ENCODE measurements around the gene JMJD8.
A peak's percentile ranks its signal among the peaks of the same experiment; 100 is the strongest.

Gene JMJD8

GRCh38 chr16:721765-722540, 37.8 kb upstream of the JMJD8 start:
- DNase-seq (ENCODE audit: low spot score): no peak

- DNase-seq (ENCODE audit: low spot score): peak; percentile 90
These were observed 37.0 kb upstream of the JMJD8 start, which contains the start of gene ANTKMT for GRCh38 chr16:720990-721764. Gene ANTKMT, plus strand, starts transcription at chr16:721146. Its CDS starts 129 bp downstream, at chr16:721275.

GRCh38 chr16:720447-720989, 36.4 kb upstream of the JMJD8 start:
- peak; percentile 84 for DNase-seq (ENCODE audit: low spot score)

- no peak for DNase-seq (ENCODE audit: low spot score)
These were observed 35.8 kb upstream of the JMJD8 start for GRCh38 chr16:719815-720446.

- DNase-seq (ENCODE audit: low spot score): no peak
These were observed 34.8 kb upstream of the JMJD8 start for GRCh38 chr16:718922-719321.

DNA sequence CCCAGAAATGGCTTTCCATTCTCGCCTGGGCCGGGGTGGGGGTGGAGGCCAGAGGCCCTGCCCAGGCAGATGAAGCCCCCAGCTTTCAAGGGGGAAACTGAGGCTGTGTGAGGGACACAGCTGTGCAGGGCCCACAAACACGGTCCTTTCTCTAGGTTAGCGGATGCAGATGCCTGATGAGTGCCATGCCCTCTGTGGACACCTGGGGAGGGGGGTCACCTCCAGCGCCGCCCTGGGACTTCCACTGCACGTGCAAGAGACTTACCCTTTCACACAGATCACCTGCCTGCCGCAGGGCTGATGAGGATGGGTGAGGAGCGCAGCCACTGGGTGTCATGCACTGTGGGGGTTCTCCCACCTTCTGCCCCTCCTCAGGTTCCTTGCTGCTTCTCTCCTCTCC, 34.3 kb upstream of the JMJD8 start:
- no peak for DNase-seq (ENCODE audit: low spot score)

GRCh38 chr16:717450-718245, 33.5 kb upstream of the JMJD8 start:
- no peak for DNase-seq (ENCODE audit: low spot score)

DNA sequence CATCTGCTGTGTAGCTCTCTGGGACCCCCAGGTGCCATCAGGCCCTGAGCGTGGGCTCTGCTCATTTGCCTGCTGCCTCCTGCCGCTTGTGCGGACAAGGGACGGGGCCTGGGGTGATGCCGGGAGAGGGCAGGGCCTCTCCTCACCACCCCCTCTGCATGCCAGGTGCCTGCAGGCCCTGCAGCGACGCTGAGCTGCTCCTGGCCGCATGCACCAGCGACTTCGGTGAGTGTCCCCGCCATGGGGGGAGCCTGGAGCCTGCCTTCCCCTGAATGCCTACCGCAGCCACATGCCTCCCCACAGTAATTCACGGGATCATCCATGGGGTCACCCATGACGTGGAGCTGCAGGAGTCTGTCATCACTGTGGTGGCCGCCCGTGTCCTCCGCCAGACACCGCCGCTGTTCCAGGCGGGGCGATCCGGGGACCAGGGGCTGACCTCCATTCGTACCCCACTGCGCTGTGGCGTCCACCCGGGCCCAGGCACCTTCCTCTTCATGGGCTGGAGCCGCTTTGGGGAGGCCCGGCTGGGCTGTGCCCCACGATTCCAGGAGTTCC, 32.7 kb upstream of the JMJD8 start:
- no peak for DNase-seq (ENCODE audit: low spot score)

GRCh38 chr16:716200-716568, 32.0 kb upstream of the JMJD8 start:
- DNase-seq (ENCODE audit: low spot score): no peak

DNA sequence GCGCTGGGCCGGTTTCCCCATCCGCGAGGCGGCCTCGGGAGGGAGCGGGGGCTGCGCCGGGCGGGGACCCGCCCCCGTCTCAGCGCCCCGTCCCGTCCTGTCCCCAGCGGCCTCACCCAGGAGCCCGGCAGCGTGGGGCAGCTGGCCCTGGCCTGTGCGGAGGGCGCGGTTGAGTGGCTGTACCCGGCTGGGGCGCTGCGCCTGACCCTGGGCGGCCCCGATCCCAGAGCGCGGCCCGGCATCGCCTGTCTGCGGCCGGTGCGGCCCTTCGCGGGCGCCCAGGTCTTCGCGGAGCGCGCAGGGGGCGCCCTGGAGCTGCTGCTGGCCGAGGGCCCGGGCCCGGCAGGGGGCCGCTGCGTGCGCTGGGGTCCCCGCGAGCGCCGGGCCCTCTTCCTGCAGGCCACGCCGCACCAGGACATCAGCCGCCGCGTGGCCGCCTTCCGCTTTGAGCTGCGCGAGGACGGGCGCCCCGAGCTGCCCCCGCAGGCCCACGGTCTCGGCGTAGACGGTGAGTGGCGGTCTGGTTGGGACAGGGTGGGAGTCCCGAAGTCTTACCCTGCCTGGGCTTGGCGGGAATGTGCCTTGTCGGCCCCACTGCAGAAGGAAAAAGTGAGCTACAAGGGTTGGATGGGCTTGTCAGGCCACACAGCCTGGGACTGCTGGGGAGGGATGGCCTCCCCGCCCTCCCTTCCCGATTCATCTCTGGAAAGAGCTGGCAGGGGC, 31.5 kb upstream of the JMJD8 start:
- DNase-seq (ENCODE audit: low spot score): no peak

DNA sequence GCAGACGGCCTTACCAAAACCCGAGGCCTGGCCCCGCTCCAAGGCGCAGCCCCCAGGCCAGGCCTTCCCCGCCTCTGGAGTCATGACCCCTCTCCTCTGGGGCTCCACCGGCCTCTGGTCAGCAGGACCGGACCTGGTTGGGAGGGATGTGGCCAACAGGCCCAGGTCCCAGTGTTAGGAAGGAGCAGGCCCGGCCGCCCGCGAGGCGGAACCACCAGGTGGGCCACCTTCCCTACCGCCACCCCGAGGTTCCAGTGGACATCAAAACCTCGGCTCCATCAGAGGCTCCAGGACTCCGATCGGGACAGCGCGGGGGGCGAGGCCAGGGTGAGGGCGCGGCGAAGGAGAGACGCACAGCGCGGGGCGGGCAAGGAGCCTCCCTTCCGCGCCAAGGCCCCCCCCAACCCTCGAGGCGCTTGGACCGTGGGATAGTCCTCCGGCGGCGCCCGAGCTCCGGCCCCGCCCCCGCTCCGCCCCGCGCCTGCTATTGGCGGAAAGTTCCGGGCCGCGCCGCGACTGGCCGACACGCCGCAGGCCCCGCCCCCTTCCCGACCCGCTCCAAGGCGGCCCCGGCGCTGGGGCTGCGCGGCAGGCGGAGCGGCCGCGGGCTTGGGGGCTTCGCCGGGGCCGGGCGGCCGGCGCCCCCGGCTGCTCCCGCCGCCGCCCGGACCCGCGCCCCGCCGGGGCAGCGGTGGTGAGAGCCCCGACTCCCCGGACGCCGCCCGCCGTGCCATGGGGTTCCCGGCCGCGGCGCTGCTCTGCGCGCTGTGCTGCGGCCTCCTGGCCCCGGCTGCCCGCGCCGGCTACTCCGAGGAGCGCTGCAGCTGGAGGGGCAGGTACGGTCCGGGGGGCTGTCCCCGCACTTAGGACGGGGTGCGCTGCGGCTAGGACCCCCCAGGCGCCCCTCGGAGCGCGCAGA, 30.7 kb upstream of the JMJD8 start, which contains the start of gene METRN:
TSS of gene METRN (plus strand) at position 561 of the 919 bp plus-strand sequence. CDS start at position 733, 172 bp downstream.
- peak; percentile 96 for DNase-seq (ENCODE audit: low spot score)

GRCh38 chr16:714079-714478, 29.9 kb upstream of the JMJD8 start:
- no peak for DNase-seq (ENCODE audit: low spot score)

DNA sequence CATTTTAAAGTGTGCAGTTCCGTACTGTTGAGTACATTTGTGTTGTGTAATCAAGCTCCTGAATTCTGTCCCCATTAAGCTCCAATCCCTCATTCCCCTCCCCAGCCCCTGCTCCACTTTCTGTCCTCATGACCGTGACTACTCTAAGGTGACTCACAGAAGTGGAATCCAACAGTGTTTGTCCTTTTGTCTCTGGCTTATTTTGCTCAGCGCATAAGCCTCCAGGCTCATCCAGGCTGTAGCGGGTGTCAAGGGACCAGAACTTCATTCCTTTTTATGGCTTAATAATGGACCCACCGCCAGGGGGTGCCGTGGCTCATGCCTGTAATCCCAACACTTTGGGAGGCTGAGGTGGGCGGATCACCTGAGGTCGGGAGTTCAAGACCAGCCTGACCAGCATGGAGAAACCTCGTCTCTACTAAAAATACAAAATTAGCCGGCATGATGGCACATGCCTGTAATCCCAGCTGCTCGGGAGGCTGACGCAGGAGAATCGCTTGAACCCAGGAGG, 28.7 kb upstream of the JMJD8 start:
- DNase-seq (ENCODE audit: low spot score): peak; percentile 96

DNA sequence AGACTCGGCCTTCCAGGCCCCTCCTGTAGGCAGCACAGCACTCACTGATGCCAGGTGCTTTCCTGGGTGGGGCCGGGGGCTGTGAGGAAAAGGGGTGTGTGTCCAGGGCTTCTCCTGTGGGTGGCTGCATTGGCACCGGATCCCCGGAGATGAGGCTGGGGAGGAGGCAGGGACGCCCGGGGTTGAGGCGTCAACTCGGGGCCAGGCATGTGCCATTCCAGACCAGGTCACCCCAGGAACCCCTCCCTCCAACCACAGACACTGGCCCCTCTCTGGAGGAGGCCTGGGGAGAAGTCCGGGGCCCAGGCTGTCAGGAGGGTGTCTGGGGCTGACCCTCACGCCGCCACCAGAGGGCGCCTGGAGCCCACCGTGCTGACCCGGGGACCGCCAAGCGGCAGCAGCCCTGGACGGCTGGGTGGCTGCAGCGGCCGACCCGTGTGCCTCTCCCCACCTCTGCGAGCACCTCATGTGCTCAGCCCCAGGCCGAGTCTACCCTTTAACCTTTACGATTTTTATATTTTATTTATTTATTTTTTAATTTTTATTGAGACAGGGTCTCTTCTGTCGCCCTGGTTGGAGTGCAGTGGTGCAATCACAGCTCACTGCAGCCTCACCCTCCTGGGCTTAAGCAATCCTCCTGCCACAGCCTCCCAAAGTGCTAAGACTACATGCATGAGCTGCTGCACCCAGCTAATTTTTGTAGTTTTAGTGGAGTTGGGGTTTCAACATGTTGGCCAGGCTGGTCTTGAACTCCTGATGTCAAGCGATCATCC, 27.6 kb upstream of the JMJD8 start:
- peak; percentile 91 for DNase-seq (ENCODE audit: low spot score)

- DNase-seq (ENCODE audit: low spot score): no peak
These were observed 26.9 kb upstream of the JMJD8 start for GRCh38 chr16:711084-711483.

DNA sequence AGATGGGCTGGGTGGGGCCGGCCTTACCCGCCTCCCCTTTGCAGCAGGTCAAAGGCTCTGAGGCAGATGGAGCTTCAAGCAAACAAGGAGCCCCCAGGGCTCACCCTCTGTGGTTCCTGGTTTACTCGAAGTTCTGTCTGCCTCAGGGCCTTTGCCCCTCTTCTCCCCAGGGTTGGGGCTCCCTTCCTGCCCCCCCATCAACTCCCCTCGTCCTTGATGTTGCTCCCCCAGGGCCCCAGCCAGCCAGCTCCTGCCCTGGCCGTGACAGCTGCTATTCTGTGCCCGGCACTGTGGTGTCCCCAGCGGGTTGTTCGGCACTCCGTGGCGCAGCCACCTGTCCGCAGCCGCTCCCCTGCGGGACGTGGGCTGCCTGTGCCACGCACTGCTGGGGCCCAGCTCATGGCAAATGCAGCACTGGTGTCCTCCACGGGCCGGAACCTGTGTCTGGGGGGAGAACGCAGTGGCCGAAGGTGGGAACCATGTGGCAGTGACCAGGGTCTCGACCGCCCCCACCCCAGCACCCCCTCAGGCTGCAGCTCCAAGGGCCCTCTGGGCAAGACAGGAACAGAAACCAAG, 26.5 kb upstream of the JMJD8 start:
- DNase-seq (ENCODE audit: low spot score): no peak

DNA sequence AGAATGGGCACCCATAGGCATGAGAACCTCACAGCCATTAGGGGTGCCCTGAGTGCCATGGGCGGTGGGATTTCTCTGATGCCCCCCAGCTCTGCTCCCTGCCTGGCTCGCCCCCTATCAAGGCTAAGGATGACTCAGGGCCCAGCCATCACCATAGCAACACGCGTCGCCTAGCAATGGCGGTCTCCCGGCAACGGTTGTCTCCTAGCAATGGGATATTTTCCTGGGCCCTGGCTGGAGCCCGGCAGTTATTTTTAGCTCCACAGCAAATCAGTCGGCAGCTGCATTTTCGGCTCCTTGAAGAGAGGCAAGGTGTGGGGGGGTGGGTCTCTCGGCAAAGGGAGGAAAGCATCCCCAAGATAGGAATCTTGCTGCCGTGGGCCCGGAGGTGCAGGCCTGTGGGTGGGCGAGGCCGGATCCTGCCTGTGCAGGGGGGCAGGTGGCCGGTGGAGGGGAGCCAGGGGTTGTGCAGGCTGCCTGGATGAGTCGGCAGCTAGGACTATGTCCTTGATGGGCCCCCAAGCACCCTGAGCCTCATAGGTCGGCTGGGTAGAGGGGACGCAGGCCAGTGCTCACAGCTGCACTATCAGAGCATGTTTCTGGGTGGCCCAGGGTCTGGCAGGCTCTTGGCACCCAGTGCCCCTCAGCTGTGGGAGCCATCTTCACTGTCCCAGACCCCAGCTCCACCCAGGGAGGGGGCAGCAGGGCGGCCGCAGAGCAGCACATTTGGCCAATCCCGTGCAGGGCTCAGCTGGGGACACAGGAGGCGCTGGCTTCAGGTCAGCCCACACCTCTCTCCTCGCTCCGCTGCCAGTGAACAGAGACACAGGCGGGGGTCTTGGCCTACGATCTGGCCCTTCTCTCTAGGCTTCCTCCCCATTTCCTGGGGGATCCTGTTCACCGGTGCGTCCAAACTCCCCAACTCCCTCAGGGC, 25.7 kb upstream of the JMJD8 start:
- peak; percentile 99 for DNase-seq (ENCODE audit: low spot score)

Data from hepatic stellate cell (primary cell).